OCI-LY1 (cell line): Measurements from ENCODE around the gene CA9.
"Not testable (repeated sequence)": the region's sequence is repeated elsewhere in the genome, so short reads cannot be mapped to it uniquely, and the experiment has no call there.

Source experiments
- H2AFZ ChIP-seq: fragments of 200-600 bp; sonication (generic), shearing (Covaris generic); 2 replicates; pipeline ENCODE4 v1.6.0; 2014; ENCODE audit warnings: antibody characterized with exemption, mild to moderate bottlenecking, low read length
- H3F3A ChIP-seq: fragments of 200-600 bp; sonication (generic), shearing (Covaris generic); 2 replicates; pipeline ENCODE4 v1.6.0; 2014; ENCODE audit warnings: mild to moderate bottlenecking, antibody characterized with exemption, low read length, moderate library complexity; ENCODE audit not compliant: insufficient read depth
- H3K27ac ChIP-seq: fragments of 200-600 bp; sonication (generic); 2 replicates; pipeline ENCODE4 v1.5.1; 2014; ENCODE audit warnings: low read length, mixed run types, mild to moderate bottlenecking, low read depth; ENCODE audit not compliant: poor library complexity, severe bottlenecking
- H3K27me3 ChIP-seq: fragments of 200-600 bp; sonication (generic); 2 replicates; pipeline ENCODE4 v1.6.0; 2014; ENCODE audit warnings: antibody characterized with exemption, mild to moderate bottlenecking, low read length, moderate library complexity; ENCODE audit not compliant: insufficient read depth
- H3K36me3 ChIP-seq: fragments of 200-600 bp; sonication (generic); 2 replicates; pipeline ENCODE4 v1.6.1; 2014; ENCODE audit warnings: mild to moderate bottlenecking, antibody characterized with exemption, low read length, moderate library complexity, mixed read lengths; ENCODE audit not compliant: insufficient read depth
- H3K4me1 ChIP-seq: fragments of 200-600 bp; sonication (generic); 2 replicates; pipeline ENCODE4 v1.5.1; 2014; ENCODE audit warnings: mild to moderate bottlenecking, low read length, moderate library complexity; ENCODE audit not compliant: insufficient read depth, severe bottlenecking
- H3K4me2 ChIP-seq: fragments of 200-600 bp; sonication (generic), shearing (Covaris generic); 2 replicates; pipeline ENCODE4 v1.6.1; 2014; ENCODE audit warnings: low read length
- H3K4me3 ChIP-seq: fragments of 200-600 bp; sonication (generic); 2 replicates; pipeline ENCODE4 v1.5.1; 2014; ENCODE audit warnings: low read length, low read depth, mild to moderate bottlenecking, mixed read lengths; ENCODE audit not compliant: poor library complexity, severe bottlenecking
- H3K79me2 ChIP-seq: fragments of 200-600 bp; shearing (Covaris generic); 2 replicates; pipeline ENCODE4 v1.6.1; 2016; ENCODE audit warnings: mixed run types, low read length, mixed read lengths; ENCODE audit not compliant: insufficient read depth
- H3K9ac ChIP-seq: fragments of 200-600 bp; sonication (generic), shearing (Covaris generic); 2 replicates; pipeline ENCODE4 v1.6.1; 2014; ENCODE audit warnings: mild to moderate bottlenecking, low read length, mixed read lengths
- H3K9me2 ChIP-seq: fragments of 200-600 bp; sonication (generic), shearing (Covaris generic); 2 replicates; pipeline ENCODE4 v1.6.1; 2014; ENCODE audit warnings: low read depth, mild to moderate bottlenecking, low read length, mixed read lengths
- H3K9me3 ChIP-seq: fragments of 200-600 bp; shearing (Covaris generic); 2 replicates; pipeline ENCODE4 v1.6.1; 2014; ENCODE audit warnings: low read length, mixed read lengths
- H4K20me1 ChIP-seq: fragments of 200-600 bp; sonication (generic), shearing (Covaris generic); 2 replicates; pipeline ENCODE4 v1.6.0; 2016; ENCODE audit warnings: mild to moderate bottlenecking, low read length; ENCODE audit not compliant: insufficient read depth
- EZH2 ChIP-seq: fragments of 200-600 bp; sonication (generic), shearing (Covaris generic); IDR thresholded peaks from 2 replicates; pipeline ENCODE4 v1.8.0; 2017; ENCODE audit warnings: borderline replicate concordance, mixed run types, mild to moderate bottlenecking, antibody characterized with exemption, low read length, moderate library complexity, mixed read lengths
- TF ChIP-seq, protein P1 (sequence below): fragments of 200-600 bp; sonication (generic), shearing (Covaris generic); IDR thresholded peaks from 2 replicates; pipeline ENCODE4 v1.5.1; 2017; ENCODE audit warnings: mild to moderate bottlenecking, antibody characterized with exemption, low read length, moderate library complexity, mixed read lengths

CA9 gene

DNA sequence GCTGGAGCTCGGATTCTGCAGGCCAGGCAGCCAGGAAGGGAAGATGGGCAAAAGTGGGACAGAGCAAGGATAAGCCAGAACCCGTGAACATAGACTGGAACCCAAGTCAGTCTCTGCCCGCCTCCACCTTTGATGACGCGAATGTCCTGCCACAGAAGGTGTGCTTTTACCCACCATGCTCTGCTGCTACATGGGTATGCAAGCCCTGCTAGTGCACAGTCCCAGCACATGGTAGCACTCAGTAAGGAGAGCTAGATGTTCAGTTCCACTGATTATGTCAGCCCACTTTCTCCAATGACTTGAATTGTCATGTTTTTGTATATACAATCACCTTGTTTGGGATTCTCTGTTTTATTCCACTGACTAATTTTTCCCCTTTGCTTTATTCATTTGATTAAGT, 44.1 kb upstream of the CA9 start:
- H3K4me3 ChIP-seq, result no peak overlapping the region
- no peaks in the 10 kb centered on the region for H4K20me1 ChIP-seq
- H2AFZ ChIP-seq, result no peak overlapping the region
- peaks cover 12% of the 10 kb centered on the region for H3K4me1 ChIP-seq
- H3K9me2 ChIP-seq, result no peaks in the 10 kb centered on the region
- no peaks in the 10 kb centered on the region for H3K36me3 ChIP-seq
- H3F3A ChIP-seq, result peaks cover 8% of the 10 kb centered on the region
- no peaks in the 10 kb centered on the region for H3K27me3 ChIP-seq
- H3K27ac ChIP-seq, result peak overlapping the region; percentile 24
- TF ChIP-seq, protein P1, sequence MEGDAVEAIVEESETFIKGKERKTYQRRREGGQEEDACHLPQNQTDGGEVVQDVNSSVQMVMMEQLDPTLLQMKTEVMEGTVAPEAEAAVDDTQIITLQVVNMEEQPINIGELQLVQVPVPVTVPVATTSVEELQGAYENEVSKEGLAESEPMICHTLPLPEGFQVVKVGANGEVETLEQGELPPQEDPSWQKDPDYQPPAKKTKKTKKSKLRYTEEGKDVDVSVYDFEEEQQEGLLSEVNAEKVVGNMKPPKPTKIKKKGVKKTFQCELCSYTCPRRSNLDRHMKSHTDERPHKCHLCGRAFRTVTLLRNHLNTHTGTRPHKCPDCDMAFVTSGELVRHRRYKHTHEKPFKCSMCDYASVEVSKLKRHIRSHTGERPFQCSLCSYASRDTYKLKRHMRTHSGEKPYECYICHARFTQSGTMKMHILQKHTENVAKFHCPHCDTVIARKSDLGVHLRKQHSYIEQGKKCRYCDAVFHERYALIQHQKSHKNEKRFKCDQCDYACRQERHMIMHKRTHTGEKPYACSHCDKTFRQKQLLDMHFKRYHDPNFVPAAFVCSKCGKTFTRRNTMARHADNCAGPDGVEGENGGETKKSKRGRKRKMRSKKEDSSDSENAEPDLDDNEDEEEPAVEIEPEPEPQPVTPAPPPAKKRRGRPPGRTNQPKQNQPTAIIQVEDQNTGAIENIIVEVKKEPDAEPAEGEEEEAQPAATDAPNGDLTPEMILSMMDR, result no peak
- no peak for TF ChIP-seq EZH2
- no peaks in the 10 kb centered on the region for H3K79me2 ChIP-seq
- H3K9ac ChIP-seq, result no peak overlapping the region
- H3K4me2 ChIP-seq, result no peak overlapping the region
- H3K9me3 ChIP-seq, result no peaks in the 10 kb centered on the region

DNA sequence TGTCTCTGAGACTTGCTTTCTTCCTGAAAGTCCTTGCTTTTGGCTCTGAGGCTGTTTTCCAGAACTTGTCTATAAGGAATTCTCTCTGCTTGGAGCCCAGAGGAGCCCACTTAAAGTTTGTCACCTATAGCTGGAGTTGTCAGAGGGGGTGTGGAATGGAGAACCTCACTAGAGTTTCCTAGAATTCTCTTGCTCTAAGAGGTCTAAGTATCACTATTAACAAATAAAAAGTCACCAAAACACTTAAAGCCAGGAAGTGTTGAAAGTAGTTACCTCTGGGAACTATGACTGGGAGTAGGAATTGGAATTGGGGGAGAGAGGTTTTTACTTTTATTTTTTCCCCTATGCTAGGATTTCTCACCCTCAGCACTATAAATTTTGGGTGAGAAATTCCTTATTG, 38.0 kb upstream of the CA9 start:
- H3K9me3 ChIP-seq, result no peaks in the 10 kb centered on the region
- peaks cover 18% of the 10 kb centered on the region for H3F3A ChIP-seq
- H3K27me3 ChIP-seq, result no peaks in the 10 kb centered on the region
- H2AFZ ChIP-seq, result no peak overlapping the region
- no peaks in the 10 kb centered on the region for H3K79me2 ChIP-seq
- peak overlapping the region; percentile 48 for H3K4me2 ChIP-seq
- H4K20me1 ChIP-seq, result no peaks in the 10 kb centered on the region
- peaks cover 63% of the 10 kb centered on the region for H3K4me1 ChIP-seq
- TF ChIP-seq EZH2, result no peak
- H3K9ac ChIP-seq, result peak overlapping the region; percentile 45
- H3K36me3 ChIP-seq, result peaks cover 9% of the 10 kb centered on the region
- no peak overlapping the region for H3K4me3 ChIP-seq
- H3K27ac ChIP-seq, result peak overlapping the region; percentile 93
- no peaks in the 10 kb centered on the region for H3K9me2 ChIP-seq

DNA sequence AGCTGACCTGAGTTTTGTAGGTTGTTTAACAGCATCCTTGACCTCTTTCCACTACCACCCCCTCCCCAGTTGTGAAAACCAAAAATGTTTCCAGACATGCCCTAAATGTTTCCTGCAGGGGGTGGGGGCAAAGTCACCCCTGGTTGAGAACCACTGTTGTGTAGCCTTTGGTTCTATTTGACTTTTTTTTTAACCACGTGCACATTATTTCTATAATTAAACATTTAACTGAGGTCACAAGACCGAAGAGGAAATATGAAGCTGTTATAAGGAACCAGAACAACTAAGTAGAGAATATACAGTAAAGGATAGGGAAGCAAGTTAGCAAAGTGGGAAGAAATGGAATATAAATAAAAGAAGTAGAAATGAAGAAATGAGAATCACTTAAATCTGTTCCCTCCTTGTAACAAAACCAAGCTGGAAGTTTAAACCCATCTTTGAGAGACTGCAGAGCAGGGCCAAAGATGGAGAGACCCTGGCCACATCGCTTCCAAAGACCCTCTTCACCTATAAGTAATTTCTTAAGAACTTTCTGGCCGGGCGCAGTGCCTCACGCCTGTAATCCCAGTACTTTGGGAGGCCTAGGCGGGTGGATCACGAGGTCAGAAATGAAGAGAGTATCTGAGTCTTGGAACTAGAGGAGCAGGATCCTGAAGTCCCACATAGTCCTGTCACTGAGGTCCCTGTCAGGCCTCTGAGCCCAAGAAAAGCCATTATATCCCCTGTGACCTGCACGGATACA, 37.4 kb upstream of the CA9 start:
- Histone ChIP-seq H3K27me3 (no peaks in the 10 kb centered on the region), H3K4me1 (peaks cover 63% of the 10 kb centered on the region), H3K36me3 (peaks cover 14% of the 10 kb centered on the region), H3K9me2 (no peaks in the 10 kb centered on the region), H2AFZ (no peak overlapping the region), H4K20me1 (no peaks in the 10 kb centered on the region), H3F3A (peaks cover 18% of the 10 kb centered on the region), H3K79me2 (no peaks in the 10 kb centered on the region), H3K27ac (peak overlapping the region; percentile 93), H3K9me3 (no peaks in the 10 kb centered on the region), H3K9ac (peak overlapping the region; percentile 59), H3K4me3 (no peak overlapping the region), H3K4me2 (peak overlapping the region; percentile 48)
- TF ChIP-seq EZH2, result no peak
- TF ChIP-seq, protein P1, result no peak

DNA sequence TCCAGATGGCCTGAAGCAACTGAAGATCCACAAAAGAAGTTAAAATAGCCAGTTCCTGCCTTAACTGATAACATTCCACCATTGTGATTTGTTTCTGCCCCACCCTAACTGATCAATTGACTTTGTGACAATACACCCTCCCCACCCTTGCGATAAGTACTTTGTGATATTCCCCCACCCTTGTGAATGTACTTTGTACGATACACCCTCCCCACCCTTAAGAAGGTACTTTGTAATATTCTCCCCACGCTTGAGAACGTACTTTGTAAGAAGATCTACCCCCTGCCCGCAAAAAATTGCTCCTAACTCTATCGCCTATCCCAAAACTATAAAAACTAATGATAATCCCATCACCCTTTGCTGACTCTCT, 36.9 kb upstream of the CA9 start:
- Histone ChIP-seq H3K27ac (peak overlapping the region; percentile 93), H3F3A (peaks cover 18% of the 10 kb centered on the region), H3K36me3 (peaks cover 16% of the 10 kb centered on the region), H3K4me2 (peak overlapping the region; percentile 48; the same call in 1 of the 2 replicates), H3K4me1 (peaks cover 63% of the 10 kb centered on the region), H3K9ac (peak overlapping the region; percentile 59)
- not testable (repeated sequence) for H4K20me1 ChIP-seq, H3K4me3 ChIP-seq, H3K9me3 ChIP-seq, H3K9me2 ChIP-seq, H3K79me2 ChIP-seq, H3K27me3 ChIP-seq, H2AFZ ChIP-seq

DNA sequence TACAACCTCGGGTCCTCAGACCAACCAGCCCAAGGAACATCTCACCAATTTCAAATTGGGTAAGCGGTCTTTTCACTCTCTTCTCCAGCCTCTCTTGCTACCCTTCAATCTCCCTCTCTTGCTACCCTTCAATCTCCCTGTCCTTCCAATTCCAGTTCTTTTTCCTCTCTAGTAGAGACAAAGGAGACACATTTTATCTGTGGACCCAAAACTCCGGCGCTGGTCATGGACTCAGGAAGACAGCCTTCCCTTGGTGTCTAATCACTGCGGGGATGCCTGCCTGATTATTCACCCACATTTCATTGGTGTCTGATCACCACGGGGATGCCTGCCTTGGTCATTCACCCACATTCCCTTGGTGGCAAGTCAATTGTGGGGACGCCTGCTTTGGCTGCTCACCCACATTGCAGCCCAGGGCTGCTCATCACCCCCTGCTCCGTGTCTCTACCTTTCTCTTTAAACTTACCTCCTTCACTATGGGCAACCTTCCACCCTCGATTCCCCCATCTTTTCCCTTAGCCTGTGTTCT, 36.2 kb upstream of the CA9 start:
- not testable (repeated sequence) for H3K9ac ChIP-seq
- H3K27ac ChIP-seq, result peak overlapping the region; percentile 93

DNA sequence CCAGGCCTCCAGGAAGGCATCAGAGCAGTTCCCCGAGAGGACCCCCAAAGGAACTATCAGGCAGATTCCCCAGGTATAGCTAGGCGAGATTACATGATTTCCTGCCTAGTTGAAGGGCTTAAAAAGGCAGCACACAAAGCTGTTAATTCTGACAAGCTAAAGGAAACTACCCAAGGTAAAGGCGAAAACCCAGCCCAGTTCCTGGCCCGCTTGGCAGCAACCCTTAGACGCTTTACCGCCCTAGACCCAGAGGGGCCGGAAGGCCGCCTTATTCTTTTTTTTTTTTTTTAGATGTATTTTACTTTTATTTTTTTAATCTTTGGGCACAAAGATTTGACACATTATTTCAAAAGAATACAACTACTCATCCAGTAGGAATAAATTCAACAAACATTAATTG, 35.0 kb upstream of the CA9 start:
- peaks cover 23% of the 10 kb centered on the region for H3K36me3 ChIP-seq
- H2AFZ ChIP-seq, H3K9me2 ChIP-seq, H3K4me3 ChIP-seq, H4K20me1 ChIP-seq, H3K9me3 ChIP-seq, H3K79me2 ChIP-seq, H3K27me3 ChIP-seq: not testable (repeated sequence)
- peak overlapping the region; percentile 91 for H3K27ac ChIP-seq
- peaks cover 15% of the 10 kb centered on the region for H3F3A ChIP-seq
- H3K4me1 ChIP-seq, result peaks cover 59% of the 10 kb centered on the region
- H3K4me2 ChIP-seq, result peak overlapping the region; percentile 36
- H3K9ac ChIP-seq, result peak overlapping the region; percentile 49

More for the DNA sequence above, 36.2 kb upstream of the CA9 start:
- H3K4me3 ChIP-seq, H3K79me2 ChIP-seq, H3K9me2 ChIP-seq, H3K4me2 ChIP-seq, H3K27me3 ChIP-seq, H3K9me3 ChIP-seq, H4K20me1 ChIP-seq, H2AFZ ChIP-seq: not testable (repeated sequence)
- Histone ChIP-seq H3K36me3 (peaks cover 16% of the 10 kb centered on the region), H3K4me1 (peaks cover 63% of the 10 kb centered on the region), H3F3A (peaks cover 18% of the 10 kb centered on the region)
